Measurements from ENCODE around the gene TECPR1. TPM values are rescaled to one million over a fixed set of nuclear protein-coding genes. Genes with fewer than 3 reads are reported as not detected.

Gene TECPR1
- total RNA-seq, 1 donor, result 11.7 TPM

DNA sequence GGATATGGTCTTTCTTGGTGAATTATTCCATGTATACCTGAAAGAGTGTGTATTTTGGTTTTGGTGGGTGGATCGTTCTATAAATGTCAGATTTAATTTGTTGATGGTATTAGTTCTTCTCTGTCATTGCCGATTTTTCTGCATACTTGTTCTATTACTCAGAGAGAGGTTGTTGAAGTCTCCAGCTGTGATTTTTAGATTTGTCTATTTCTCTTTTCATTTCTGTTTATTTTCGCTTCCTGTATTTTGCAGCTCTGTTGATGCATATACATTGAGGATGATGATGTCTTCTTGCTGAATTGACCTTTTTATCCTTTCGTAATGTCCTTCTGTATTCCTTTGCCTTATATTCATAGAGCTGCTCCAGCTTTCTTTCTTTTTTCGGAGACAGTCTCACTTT is 52.9 kb downstream of the TECPR1 start:
- no peak for DNase-seq (ENCODE audit: low read depth)
- TF ChIP-seq, protein P1, sequence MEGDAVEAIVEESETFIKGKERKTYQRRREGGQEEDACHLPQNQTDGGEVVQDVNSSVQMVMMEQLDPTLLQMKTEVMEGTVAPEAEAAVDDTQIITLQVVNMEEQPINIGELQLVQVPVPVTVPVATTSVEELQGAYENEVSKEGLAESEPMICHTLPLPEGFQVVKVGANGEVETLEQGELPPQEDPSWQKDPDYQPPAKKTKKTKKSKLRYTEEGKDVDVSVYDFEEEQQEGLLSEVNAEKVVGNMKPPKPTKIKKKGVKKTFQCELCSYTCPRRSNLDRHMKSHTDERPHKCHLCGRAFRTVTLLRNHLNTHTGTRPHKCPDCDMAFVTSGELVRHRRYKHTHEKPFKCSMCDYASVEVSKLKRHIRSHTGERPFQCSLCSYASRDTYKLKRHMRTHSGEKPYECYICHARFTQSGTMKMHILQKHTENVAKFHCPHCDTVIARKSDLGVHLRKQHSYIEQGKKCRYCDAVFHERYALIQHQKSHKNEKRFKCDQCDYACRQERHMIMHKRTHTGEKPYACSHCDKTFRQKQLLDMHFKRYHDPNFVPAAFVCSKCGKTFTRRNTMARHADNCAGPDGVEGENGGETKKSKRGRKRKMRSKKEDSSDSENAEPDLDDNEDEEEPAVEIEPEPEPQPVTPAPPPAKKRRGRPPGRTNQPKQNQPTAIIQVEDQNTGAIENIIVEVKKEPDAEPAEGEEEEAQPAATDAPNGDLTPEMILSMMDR (IDR thresholded peaks at IDR 0.05; ENCODE audit: insufficient read depth, low read length), result no peak
- no peak overlapping the region for H3K4me3 ChIP-seq (ENCODE audit: low read depth, low read length)

GRCh38 chr7:98196706-98197605 is 55.1 kb downstream of the TECPR1 start:
- H3K4me3 ChIP-seq (ENCODE audit: low read depth, low read length), result no peak overlapping the region
- TF ChIP-seq, protein P1 (IDR thresholded peaks at IDR 0.05; ENCODE audit: insufficient read depth, low read length), result no peak
- no peak for DNase-seq (ENCODE audit: low read depth)

DNA sequence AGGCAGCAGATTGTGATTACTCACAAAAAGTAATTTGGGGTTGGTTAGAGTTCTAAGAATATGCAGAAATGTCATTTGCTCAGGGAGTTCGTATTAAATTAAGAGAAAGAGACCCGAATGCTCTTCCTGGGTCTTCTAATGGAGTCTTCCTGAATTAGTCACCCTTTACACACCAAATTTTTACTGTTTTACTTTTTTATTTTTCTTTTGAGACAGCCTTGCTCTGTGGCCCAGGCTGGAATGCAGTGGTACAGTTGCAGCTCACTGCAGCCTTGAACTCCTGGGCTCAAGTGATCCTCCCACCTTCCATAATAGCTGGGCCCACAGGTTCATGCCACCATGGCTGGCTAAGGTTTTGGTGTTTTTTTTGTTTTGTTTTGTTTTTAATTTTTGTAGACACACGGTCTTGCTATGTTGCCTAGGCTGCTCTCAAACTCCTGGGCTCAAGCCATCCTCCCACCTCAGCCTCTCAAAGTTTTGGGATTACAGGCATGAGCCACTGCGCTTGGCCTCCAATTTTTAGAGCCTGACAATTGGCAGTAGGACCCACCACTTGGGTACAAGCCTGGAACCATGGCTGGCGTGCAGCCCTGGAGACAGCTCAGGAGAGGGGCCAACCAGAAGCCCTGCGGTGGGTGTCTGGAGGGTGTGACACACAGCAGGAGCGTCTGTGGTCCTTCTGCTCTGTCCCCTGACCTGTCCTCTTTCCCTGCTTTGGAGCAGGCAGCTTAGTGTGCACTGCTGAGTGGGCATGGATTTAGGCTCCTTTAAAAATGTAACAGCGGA is 57.2 kb downstream of the TECPR1 start:
- no peak overlapping the region for H3K4me3 ChIP-seq (ENCODE audit: low read depth, low read length)
- DNase-seq (ENCODE audit: low read depth), result no peak
- TF ChIP-seq, protein P1 (IDR thresholded peaks at IDR 0.05; ENCODE audit: insufficient read depth, low read length), result no peak

GRCh38 chr7:98194186-98194585 is 57.8 kb downstream of the TECPR1 start:
- TF ChIP-seq, protein P1 (IDR thresholded peaks at IDR 0.05; ENCODE audit: insufficient read depth, low read length), result no peak
- no peak overlapping the region for H3K4me3 ChIP-seq (ENCODE audit: low read depth, low read length)
- no peak for DNase-seq (ENCODE audit: low read depth)

DNA sequence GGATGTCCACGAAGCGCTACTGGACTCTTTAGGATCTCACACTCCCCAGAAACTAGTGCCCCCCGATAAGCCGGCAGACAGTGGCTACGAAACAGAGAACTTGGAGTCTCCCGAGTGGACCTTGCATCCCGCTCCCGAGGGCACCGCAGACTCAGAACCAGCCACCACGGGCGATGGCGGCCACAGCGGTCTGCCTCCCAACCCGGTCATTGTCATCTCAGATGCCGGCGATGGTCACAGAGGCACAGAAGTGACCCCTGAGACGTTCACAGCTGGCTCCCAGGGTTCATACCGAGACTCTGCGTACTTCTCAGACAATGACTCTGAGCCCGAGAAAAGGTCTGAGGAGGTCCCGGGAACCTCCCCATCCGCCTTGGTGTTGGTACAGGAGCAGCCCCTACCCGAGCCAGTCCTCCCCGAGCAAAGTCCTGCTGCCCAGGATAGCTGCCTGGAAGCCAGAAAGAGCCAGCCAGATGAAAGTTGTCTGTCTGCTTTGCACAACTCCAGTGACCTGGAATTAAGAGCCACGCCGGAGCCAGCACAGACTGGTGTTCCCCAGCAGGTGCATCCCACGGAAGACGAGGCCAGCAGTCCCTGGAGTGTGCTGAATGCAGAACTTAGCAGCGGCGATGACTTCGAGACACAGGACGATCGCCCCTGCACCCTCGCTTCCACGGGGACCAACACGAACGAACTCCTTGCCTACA is 58.4 kb downstream of the TECPR1 start:
- no peak for DNase-seq (ENCODE audit: low read depth)
- H3K4me3 ChIP-seq (ENCODE audit: low read depth, low read length), result no peak overlapping the region
- TF ChIP-seq, protein P1 (IDR thresholded peaks at IDR 0.05; ENCODE audit: insufficient read depth, low read length), result no peak

- H3K4me3 ChIP-seq (ENCODE audit: low read depth, low read length), result no peak overlapping the region
- DNase-seq (ENCODE audit: low read depth), result peak; percentile 5
- TF ChIP-seq, protein P1 (IDR thresholded peaks at IDR 0.05; ENCODE audit: insufficient read depth, low read length), result no peak
Measured at GRCh38 chr7:98192781-98193457, 59.1 kb downstream of the TECPR1 start.

All from fibroblast of the aortic adventitia (primary cell).